ENCODE results near the gene TRIO.

TRIO gene

GRCh38 chr5:14460844-14461398, 317.8 kb downstream of the TRIO start:
- no peak for DNase-seq (ENCODE audit: low spot score)

GRCh38 chr5:14462681-14463080, 319.5 kb downstream of the TRIO start:
- DNase-seq (ENCODE audit: low spot score) = no peak

- DNase-seq (ENCODE audit: low spot score) = peak; percentile 17
Measured at GRCh38 chr5:14463629-14464028, 320.5 kb downstream of the TRIO start.

GRCh38 chr5:14464096-14464495, 321.0 kb downstream of the TRIO start:
- no peak for DNase-seq (ENCODE audit: low spot score)

GRCh38 chr5:14464671-14465070, 321.5 kb downstream of the TRIO start:
- no peak for DNase-seq (ENCODE audit: low spot score)

GRCh38 chr5:14465116-14465515, 322.0 kb downstream of the TRIO start:
- DNase-seq (ENCODE audit: low spot score) = no peak

- DNase-seq (ENCODE audit: low spot score) = no peak
Measured at GRCh38 chr5:14465776-14466175, 322.6 kb downstream of the TRIO start.

GRCh38 chr5:14467251-14467650, 324.1 kb downstream of the TRIO start:
- no peak for DNase-seq (ENCODE audit: low spot score)

GRCh38 chr5:14467886-14468285, 324.7 kb downstream of the TRIO start:
- no peak for DNase-seq (ENCODE audit: low spot score)

- DNase-seq (ENCODE audit: low spot score) = no peak
Measured at GRCh38 chr5:14469551-14470377, 326.6 kb downstream of the TRIO start.

GRCh38 chr5:14471507-14471906, 328.4 kb downstream of the TRIO start:
- DNase-seq (ENCODE audit: low spot score) = no peak

GRCh38 chr5:14472986-14473567, 329.9 kb downstream of the TRIO start:
- DNase-seq (ENCODE audit: low spot score) = no peak

GRCh38 chr5:14475045-14475444, 331.9 kb downstream of the TRIO start:
- DNase-seq (ENCODE audit: low spot score) = no peak

- no peak for DNase-seq (ENCODE audit: low spot score)
Measured at GRCh38 chr5:14476786-14477435, 333.8 kb downstream of the TRIO start.

GRCh38 chr5:14479143-14479696, 336.1 kb downstream of the TRIO start:
- no peak for DNase-seq (ENCODE audit: low spot score)

- no peak for DNase-seq (ENCODE audit: low spot score)
Measured at GRCh38 chr5:14481349-14481748, 338.2 kb downstream of the TRIO start.

- no peak for DNase-seq (ENCODE audit: low spot score)
Measured at GRCh38 chr5:14482085-14482484, 338.9 kb downstream of the TRIO start.

GRCh38 chr5:14483504-14484157, 340.5 kb downstream of the TRIO start:
- DNase-seq (ENCODE audit: low spot score) = peak; percentile 76

GRCh38 chr5:14486486-14486885, 343.3 kb downstream of the TRIO start:
- no peak for DNase-seq (ENCODE audit: low spot score)

- no peak for DNase-seq (ENCODE audit: low spot score)
Measured at GRCh38 chr5:14486996-14487896, 344.1 kb downstream of the TRIO start.
